GM23248 (cell line): ENCODE data around the gene SLC25A20.

Experiments
- EZH2 ChIP-seq: fragments of 200-600 bp; sonication (generic); IDR thresholded peaks from 2 replicates; pipeline ENCODE4 v1.6.1; 2018; ENCODE audit warnings: antibody characterized with exemption, mild to moderate bottlenecking; ENCODE audit not compliant: insufficient read depth, poor library complexity, severe bottlenecking
- EZH2phosphoT487 ChIP-seq: fragments of 200-600 bp; sonication (generic); IDR thresholded peaks from 2 replicates; pipeline ENCODE4 v1.6.1; 2018; ENCODE audit warnings: antibody characterized with exemption, moderate library complexity, mild to moderate bottlenecking, low read depth; ENCODE audit not compliant: insufficient read depth

DNA sequence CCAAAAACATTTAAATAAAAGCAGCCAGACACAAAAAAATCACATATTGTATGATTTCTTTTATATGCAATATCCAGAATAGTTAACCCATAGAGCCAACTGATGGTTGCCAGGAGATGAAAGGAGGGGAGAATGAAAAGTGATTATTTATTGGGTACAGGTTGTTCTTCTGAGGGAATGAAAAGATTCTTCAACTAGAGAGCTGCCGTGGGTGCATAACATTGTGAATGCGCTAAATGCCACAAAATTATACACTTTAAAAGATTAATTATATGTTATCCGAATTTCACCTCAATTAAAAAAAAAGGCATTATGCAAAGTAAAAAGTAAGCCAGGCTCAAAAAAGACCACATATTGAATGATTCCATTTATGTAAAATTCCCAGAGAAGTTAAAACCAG lies 87.2 kb downstream of the SLC25A20 start:
- no peak for TF ChIP-seq EZH2phosphoT487
- TF ChIP-seq EZH2, result no peak
